Ectodermal cell (in vitro differentiated cells): ENCODE measurements around the gene DPP10.

Experiments used
- H3K27ac ChIP-seq: 2 replicates; pipeline ENCODE4 v1.7.0; 2013; ENCODE audit warnings: mild to moderate bottlenecking, low read depth, low read length; ENCODE audit not compliant: insufficient read depth, poor library complexity, severe bottlenecking
- H3K27me3 ChIP-seq: 2 replicates; pipeline ENCODE4 v1.7.0; 2013; ENCODE audit warnings: mild to moderate bottlenecking, low read length; ENCODE audit not compliant: insufficient read depth, control insufficient read depth, poor library complexity, severe bottlenecking
- H3K36me3 ChIP-seq: one replicate; pipeline ENCODE4 v1.7.0; 2013; ENCODE audit warnings: low read length; ENCODE audit not compliant: control insufficient read depth, insufficient read depth
- H3K4me1 ChIP-seq: one replicate; pipeline ENCODE4 v1.7.0; 2013; ENCODE audit warnings: low read length; ENCODE audit not compliant: control insufficient read depth, insufficient read depth
- H3K4me3 ChIP-seq: 2 replicates; pipeline ENCODE4 v1.7.0; 2013; ENCODE audit warnings: low read depth, low read length, control low read depth; ENCODE audit not compliant: insufficient read depth
- H3K9me3 ChIP-seq: 2 replicates; pipeline ENCODE4 v1.7.0; 2013; ENCODE audit warnings: mild to moderate bottlenecking, low read length, moderate library complexity; ENCODE audit not compliant: control insufficient read depth
- WGBS, 2 experiments: methylation state at CpG; one replicate each; pipeline ENCODE4 v1.1.7; 2013; ENCODE audit warnings: missing lambda C conversion rate in 2 of 2; 5-methylcytosine and 5-hydroxymethylcytosine counted together

DPP10 gene

DNA sequence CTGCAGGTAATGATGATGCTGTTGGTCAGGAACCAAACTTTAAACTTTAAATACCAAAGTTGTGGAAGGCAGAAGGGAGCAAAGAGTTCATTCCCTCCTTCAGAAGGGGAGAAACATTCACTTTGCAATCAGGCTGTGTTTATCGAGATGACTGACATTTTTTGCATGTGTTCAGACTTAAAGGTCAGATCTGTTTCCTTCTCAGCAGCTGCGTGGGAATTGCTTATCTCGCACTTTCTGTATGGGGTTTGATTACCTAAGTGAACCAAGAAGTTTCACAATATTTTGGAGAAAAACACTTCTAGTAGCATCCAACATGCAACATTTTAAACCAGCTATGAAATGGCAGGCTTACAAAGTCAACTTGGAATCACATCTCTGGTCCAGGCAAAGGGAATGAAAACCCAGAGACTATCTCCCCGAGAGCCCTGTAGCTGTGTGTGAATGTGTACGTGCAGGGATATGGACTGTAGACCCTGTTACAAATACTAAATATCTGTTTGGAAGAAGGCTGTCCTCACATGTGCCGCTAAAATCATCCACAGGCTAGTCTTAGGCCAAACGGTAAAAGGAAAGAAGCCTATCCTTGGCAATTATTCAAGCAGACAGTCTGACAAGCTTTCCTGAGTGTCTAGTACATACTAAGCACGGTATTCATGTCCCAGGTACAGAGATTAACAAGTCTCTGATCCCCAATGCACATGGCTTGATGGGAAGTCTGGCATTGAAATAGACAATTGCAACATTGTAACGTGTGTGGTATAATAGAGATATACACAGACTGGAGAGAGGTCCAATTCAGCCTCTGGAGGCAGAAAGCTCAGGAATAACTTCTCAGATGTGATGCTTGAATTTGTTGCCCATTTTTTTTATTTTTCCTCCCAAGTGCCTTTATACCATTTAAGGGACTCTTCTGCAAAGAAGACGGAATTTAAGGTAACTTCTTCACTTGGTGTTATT is 483.1 kb downstream of the DPP10 start:
- Histone ChIP-seq H3K36me3 (no peaks in the 10 kb centered on the region), H3K27ac (no peak overlapping the region), H3K27me3 (no peaks in the 10 kb centered on the region), H3K9me3 (no peaks in the 10 kb centered on the region), H3K4me3 (no peak overlapping the region), H3K4me1 (no peaks in the 10 kb centered on the region)
- WGBS, 2 experiments = 92 to 97% methylated on average over 10 of the region's 10 CpGs

GRCh38 chr2:114926303-114926702 is 483.9 kb downstream of the DPP10 start:
- Histone ChIP-seq H3K27me3 (no peaks in the 10 kb centered on the region), H3K27ac (no peak overlapping the region), H3K4me3 (no peak overlapping the region), H3K36me3 (no peaks in the 10 kb centered on the region), H3K4me1 (no peaks in the 10 kb centered on the region), H3K9me3 (no peaks in the 10 kb centered on the region)
- WGBS, 2 experiments = 93 to 97% methylated on average over 3 to 4 of the region's 4 CpGs

GRCh38 chr2:114929225-114929624 is 486.8 kb downstream of the DPP10 start:
- no peaks in the 10 kb centered on the region for H3K36me3 ChIP-seq
- no peak overlapping the region for H3K27ac ChIP-seq
- H3K4me3 ChIP-seq = no peak overlapping the region
- H3K9me3 ChIP-seq = no peaks in the 10 kb centered on the region
- H3K27me3 ChIP-seq = no peaks in the 10 kb centered on the region
- 94 to 96% methylated on average over 7 of the region's 7 CpGs for WGBS, 2 experiments
- H3K4me1 ChIP-seq = no peaks in the 10 kb centered on the region

GRCh38 chr2:114933671-114934241 is 491.3 kb downstream of the DPP10 start:
- H3K4me1 ChIP-seq = no peaks in the 10 kb centered on the region
- WGBS, 2 experiments = 86 to 87% methylated on average over 4 of the region's 4 CpGs
- H3K27ac ChIP-seq = no peak overlapping the region
- no peak overlapping the region for H3K4me3 ChIP-seq
- H3K27me3 ChIP-seq = no peaks in the 10 kb centered on the region
- no peaks in the 10 kb centered on the region for H3K9me3 ChIP-seq
- H3K36me3 ChIP-seq = no peaks in the 10 kb centered on the region

DNA sequence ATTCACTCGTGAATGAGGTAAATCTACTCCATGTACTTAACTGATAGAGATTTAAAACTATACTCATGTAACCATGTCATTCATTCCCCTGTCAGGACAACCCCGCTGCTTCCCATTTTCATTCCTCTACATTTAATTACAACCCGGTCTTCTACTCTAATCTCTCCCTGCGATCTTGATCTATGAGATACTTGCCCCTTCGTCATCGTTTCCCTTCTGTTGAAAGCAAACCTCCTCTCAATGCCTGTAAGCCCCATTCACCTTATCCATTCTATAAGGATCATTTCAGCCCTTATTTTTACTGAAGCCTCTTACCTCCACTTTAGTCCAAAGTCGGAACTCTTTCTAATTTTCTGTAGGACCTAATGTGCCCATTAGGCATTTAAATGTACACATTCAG is 492.6 kb downstream of the DPP10 start:
- 92 to 93% methylated on average over 7 of the region's 7 CpGs for WGBS, 2 experiments
- H3K4me3 ChIP-seq = no peak overlapping the region
- no peaks in the 10 kb centered on the region for H3K36me3 ChIP-seq
- H3K27me3 ChIP-seq = no peaks in the 10 kb centered on the region
- no peak overlapping the region for H3K27ac ChIP-seq
- H3K4me1 ChIP-seq = no peaks in the 10 kb centered on the region
- no peaks in the 10 kb centered on the region for H3K9me3 ChIP-seq

DNA sequence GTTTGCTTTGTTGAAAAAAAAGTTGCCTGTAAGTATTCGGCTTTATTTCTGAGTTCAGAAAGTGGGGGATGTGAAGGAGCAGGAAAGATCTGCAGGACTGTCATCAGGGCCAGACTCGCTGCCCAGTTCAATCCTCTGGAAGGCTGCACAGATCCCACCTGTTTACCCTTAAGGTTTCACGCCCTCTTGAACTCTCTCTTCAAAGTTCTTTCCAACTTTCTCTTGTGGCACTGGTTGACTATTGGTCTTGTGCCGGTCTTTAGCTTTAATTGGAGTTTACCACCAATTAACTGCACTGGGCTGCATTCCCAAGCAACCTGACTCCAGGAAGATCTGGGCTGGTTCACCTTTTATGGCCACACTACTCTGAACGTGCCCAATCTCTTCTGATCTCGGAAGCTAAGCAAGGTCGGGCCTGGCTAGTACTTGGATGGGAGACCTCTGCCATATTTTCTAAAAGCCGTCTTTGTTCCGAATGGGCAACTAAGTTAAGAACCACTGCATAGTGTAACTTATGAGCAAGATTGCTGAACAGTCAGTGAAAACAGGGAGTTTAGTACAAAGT is 495.0 kb downstream of the DPP10 start:
- Histone ChIP-seq H3K36me3 (no peaks in the 10 kb centered on the region), H3K4me3 (no peak overlapping the region), H3K9me3 (no peaks in the 10 kb centered on the region), H3K4me1 (no peaks in the 10 kb centered on the region), H3K27ac (no peak overlapping the region), H3K27me3 (no peaks in the 10 kb centered on the region)
- 92 to 93% methylated on average over 9 of the region's 9 CpGs for WGBS, 2 experiments

DNA sequence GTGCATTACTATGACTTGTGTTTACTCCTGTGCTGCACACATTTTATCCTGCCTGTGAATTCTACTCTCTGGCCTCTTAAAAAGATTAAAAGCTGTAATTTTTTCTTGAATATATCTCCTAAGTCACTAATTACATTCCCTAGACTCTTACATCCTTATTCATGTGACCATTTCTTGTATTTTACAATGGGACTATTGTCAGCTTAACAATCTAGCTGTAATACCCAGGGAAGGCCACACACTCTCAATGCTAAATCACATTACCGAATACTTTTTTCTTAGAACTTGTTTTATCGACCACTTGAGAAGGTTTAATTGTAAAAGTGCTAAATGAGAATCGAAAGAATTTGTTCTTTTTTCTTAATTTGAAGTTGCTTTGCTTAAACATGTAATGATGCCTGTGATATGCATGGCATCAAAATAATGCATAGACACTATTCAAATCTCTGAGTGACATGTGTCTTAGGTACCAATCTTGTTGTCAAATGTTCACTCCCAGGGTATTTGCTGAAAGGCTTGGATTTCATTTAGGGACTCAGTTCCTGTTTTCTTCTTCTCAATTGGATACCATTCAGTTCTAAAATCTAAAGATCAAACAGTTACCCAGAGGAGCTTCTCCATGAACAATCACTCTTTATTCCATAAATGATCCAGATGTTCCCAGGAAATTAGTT is 498.5 kb downstream of the DPP10 start:
- 86 to 100% methylated on average over 2 to 3 of the region's 3 CpGs for WGBS, 2 experiments
- no peaks in the 10 kb centered on the region for H3K4me1 ChIP-seq
- no peak overlapping the region for H3K27ac ChIP-seq
- no peaks in the 10 kb centered on the region for H3K9me3 ChIP-seq
- no peaks in the 10 kb centered on the region for H3K36me3 ChIP-seq
- H3K4me3 ChIP-seq = no peak overlapping the region
- no peaks in the 10 kb centered on the region for H3K27me3 ChIP-seq

DNA sequence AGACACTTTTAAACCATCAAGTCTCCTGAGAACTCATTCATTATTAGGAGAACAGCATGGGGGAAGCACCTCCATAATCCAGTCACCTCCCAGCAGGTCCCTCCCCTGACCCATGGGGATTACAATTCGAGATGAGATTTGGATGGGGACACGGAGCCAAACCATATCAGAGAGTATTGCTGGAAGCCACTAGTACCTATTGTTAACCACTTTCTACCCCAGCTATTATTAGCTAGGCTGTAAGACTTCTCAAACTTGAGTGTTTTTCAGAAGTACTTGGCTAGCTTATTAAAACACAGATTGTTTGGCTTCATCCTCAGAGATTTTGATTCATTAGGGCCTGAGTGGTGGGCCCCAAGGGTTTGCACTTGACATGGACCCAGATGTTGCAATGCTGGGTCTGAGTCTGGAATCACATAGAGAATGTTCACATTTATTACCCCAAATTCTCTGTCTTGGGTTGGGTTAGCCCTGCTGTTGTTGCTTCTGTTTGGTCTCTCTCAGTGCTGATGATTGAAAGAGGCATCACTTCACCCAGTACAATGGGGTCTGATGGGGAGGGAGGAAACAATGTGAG is 506.9 kb downstream of the DPP10 start:
- WGBS, 2 experiments = 85 to 97% methylated on average over 2 of the region's 2 CpGs

GRCh38 chr2:114960389-114960788 is 517.9 kb downstream of the DPP10 start:
- no peak overlapping the region for H3K4me3 ChIP-seq
- H3K27me3 ChIP-seq = no peaks in the 10 kb centered on the region
- H3K27ac ChIP-seq = no peak overlapping the region
- no peaks in the 10 kb centered on the region for H3K9me3 ChIP-seq
- WGBS, 2 experiments = 93 to 98% methylated on average over 4 to 5 of the region's 5 CpGs
- no peaks in the 10 kb centered on the region for H3K4me1 ChIP-seq
- H3K36me3 ChIP-seq = no peaks in the 10 kb centered on the region

More for the DNA sequence above, 506.9 kb downstream of the DPP10 start:
- Histone ChIP-seq H3K4me1 (no peaks in the 10 kb centered on the region), H3K27me3 (no peaks in the 10 kb centered on the region), H3K4me3 (no peak overlapping the region), H3K27ac (no peak overlapping the region), H3K9me3 (no peaks in the 10 kb centered on the region), H3K36me3 (no peaks in the 10 kb centered on the region)
